Activated CD8-positive, alpha-beta T cell treated with anti-CD3 and anti-CD28 coated beads for 36 hours (primary cell): ENCODE data around the gene MTIF3. TPM values are rescaled to one million over a fixed set of nuclear protein-coding genes. Genes with fewer than 3 reads are reported as not detected.

ENCODE experiments used
- ATAC-seq: fragments of 200-7000 bp; cut with Tn5 transposase; one replicate; pipeline ENCODE4 v1.10.0; 2021; ENCODE audit warnings: mild to moderate bottlenecking, moderate library complexity
- CTCF ChIA-PET: fragments of 350-600 bp; sonication (Branson Sonifier 250); formaldehyde crosslinking; loops from one replicate; lab custom pipeline; 2021; ENCODE audit warnings: antibody characterized with exemption; lab: Charles Lee
- POLR2A ChIA-PET: fragments of 350-600 bp; sonication (Branson Sonifier 250); formaldehyde crosslinking; loops from one replicate; lab custom pipeline; 2021; ENCODE audit warnings: antibody characterized with exemption; lab: Charles Lee
- DNase-seq: peaks from one replicate; pipeline ENCODE4 v3.0.0-alpha.2; 2020
- H3K27ac Mint-ChIP-seq: one replicate; pipeline ENCODE4 v1.8.0; 2021; ENCODE audit warnings: mild to moderate bottlenecking, mixed read lengths
- H3K27me3 Mint-ChIP-seq: one replicate; pipeline ENCODE4 v1.8.0; 2021; ENCODE audit warnings: mixed read lengths
- H3K36me3 Mint-ChIP-seq: one replicate; pipeline ENCODE4 v1.8.0; 2021; ENCODE audit warnings: low read depth, mixed read lengths
- H3K4me1 Mint-ChIP-seq: one replicate; pipeline ENCODE4 v1.8.0; 2021; ENCODE audit warnings: low read depth, mixed read lengths
- H3K4me3 Mint-ChIP-seq: one replicate; pipeline ENCODE4 v1.8.0; 2021; ENCODE audit warnings: mild to moderate bottlenecking, moderate library complexity, mixed read lengths
- H3K9me3 Mint-ChIP-seq: one replicate; pipeline ENCODE4 v1.8.0; 2021; ENCODE audit warnings: mixed read lengths
- intact Hi-C: fragments of 100-400 bp; cut with micrococcal nuclease; formaldehyde crosslinking; loops from one replicate; pipeline ENCODE4 v1.10.0; 2022
- total RNA-seq, 2 experiments: library from RNA; stranded (reverse); gene quantifications; one replicate each; pipeline ENCODE4 v1.2.3, GENCODE V29; 2021
- TF ChIP-seq, protein P1 (sequence below): fragments of 200-600 bp; IDR thresholded peaks from one replicate; pipeline ENCODE4 v1.8.0; 2022; ENCODE audit warnings: antibody characterized with exemption, mild to moderate bottlenecking

Gene MTIF3
- total RNA-seq, 2 experiments from 2014 or later: 28.0 to 29.6 TPM

DNA sequence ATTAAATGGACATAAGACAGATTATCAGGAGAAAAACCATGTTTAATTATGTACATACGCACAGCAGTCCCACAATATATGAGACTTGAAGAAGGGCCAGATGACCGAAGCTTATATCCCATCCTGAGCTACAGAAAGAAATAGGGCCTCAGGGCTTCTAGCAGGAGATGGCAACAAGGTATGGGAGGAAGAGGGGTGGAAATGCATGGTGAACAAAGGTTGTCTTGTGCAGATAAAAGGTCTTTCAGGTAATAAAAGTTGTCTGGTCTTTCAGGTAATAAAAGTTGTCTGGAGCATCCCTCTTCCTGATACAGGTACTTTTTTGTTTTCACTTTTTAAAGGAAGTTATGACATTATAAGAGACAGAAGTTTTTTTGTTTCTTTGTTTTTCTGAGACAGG lies 41.4 kb downstream of the MTIF3 start:
- ATAC-seq: no peak
- Mint-ChIP-seq H3K4me3 (no peak overlapping the region), H3K27ac (no peak overlapping the region), H3K9me3 (no peaks in the 10 kb centered on the region), H3K27me3 (peaks cover 3% of the 10 kb centered on the region), H3K4me1 (peaks cover 6% of the 10 kb centered on the region), H3K36me3 (no peaks in the 10 kb centered on the region)
- ChIA-PET POLR2A (no interaction called here), CTCF (interaction anchor here (1.1 to 1.3 kb wide), 4 partner anchors 8 to 124 kb away, joined by 3 to 6 read pairs (median 4); no protein-coding TSS in a partner anchor)
- DNase-seq: no peak
- TF ChIP-seq, protein P1, sequence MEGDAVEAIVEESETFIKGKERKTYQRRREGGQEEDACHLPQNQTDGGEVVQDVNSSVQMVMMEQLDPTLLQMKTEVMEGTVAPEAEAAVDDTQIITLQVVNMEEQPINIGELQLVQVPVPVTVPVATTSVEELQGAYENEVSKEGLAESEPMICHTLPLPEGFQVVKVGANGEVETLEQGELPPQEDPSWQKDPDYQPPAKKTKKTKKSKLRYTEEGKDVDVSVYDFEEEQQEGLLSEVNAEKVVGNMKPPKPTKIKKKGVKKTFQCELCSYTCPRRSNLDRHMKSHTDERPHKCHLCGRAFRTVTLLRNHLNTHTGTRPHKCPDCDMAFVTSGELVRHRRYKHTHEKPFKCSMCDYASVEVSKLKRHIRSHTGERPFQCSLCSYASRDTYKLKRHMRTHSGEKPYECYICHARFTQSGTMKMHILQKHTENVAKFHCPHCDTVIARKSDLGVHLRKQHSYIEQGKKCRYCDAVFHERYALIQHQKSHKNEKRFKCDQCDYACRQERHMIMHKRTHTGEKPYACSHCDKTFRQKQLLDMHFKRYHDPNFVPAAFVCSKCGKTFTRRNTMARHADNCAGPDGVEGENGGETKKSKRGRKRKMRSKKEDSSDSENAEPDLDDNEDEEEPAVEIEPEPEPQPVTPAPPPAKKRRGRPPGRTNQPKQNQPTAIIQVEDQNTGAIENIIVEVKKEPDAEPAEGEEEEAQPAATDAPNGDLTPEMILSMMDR: no peak
- intact Hi-C loops: no loop called here

DNA sequence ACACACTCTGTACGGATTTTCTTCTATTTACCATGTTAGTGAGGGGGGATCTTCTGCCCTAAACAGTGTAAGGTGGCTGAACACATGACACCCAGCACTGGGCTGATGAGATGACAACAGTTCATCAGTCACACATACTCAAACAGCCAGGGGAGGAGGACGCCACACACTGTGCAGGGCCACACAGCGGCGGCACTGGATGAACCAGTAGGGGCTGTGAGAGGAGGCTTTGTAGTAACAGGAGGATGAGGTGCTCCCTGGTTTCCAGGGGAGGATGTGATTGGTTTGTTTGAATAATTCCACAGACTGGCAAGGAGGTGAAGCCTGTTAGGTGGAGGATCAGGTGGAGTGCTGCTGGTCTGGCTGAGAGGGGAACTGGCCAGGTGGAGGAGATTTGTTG lies 42.3 kb downstream of the MTIF3 start:
- no peak for ATAC-seq
- H3K36me3 Mint-ChIP-seq: no peaks in the 10 kb centered on the region
- no peaks in the 10 kb centered on the region for H3K9me3 Mint-ChIP-seq
- H3K27me3 Mint-ChIP-seq: peaks cover 3% of the 10 kb centered on the region
- DNase-seq: no peak
- no peak overlapping the region for H3K4me3 Mint-ChIP-seq
- no peak overlapping the region for H3K27ac Mint-ChIP-seq
- ChIA-PET CTCF (no interaction called here), POLR2A (no interaction called here)
- intact Hi-C loops: no loop called here
- TF ChIP-seq, protein P1: no peak
- peaks cover 6% of the 10 kb centered on the region for H3K4me1 Mint-ChIP-seq

DNA sequence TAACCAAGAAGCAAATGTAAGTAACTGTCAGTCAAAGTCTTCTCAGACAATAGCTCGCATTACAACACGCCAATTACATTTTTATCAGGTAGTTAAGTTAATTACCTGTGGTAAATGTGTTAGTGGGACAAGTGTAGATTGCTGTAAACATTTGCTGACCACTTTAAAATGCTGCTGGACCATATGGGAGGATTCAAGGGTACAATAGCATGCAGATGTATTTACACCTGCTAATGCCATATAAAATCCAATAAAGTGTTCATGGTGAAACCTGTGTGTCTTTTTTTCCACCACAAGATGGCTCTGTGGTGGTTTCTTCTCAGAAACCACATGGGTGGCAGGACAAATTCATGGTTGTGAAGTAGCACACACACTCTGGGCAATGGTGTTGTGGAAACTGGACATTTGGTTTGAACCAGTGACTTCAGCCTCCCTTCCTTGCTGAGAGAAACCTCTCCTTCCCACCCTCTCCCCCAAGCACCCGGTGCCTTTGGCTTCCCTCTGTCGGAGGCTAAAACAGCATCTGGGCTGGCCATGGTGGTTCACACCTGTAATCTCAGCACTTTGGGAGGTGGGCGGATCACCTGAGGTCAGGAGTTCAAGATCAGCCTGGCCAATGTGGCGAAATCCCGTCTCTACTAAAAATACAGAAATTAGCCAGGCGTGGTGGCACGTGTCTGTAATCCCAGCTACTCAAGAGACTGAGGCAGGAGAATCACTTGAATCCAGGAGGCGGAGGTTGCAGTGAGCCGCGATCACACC lies 44.0 kb downstream of the MTIF3 start:
- Mint-ChIP-seq H3K9me3 (no peaks in the 10 kb centered on the region), H3K27me3 (peaks cover 3% of the 10 kb centered on the region), H3K4me1 (peaks cover 6% of the 10 kb centered on the region), H3K27ac (no peak overlapping the region), H3K4me3 (no peak overlapping the region), H3K36me3 (no peaks in the 10 kb centered on the region)
- intact Hi-C loops: no loop called here
- DNase-seq (peak; percentile 44), ATAC-seq (peak; percentile 74)
- POLR2A ChIA-PET: no interaction called here
- CTCF ChIA-PET: interaction anchor here (0.8 to 1.8 kb wide), 5 partner anchors 20 to 420 kb away, joined by 3 to 13 read pairs (median 3); no protein-coding TSS in a partner anchor
- TF ChIP-seq, protein P1: peak; percentile 49

DNA sequence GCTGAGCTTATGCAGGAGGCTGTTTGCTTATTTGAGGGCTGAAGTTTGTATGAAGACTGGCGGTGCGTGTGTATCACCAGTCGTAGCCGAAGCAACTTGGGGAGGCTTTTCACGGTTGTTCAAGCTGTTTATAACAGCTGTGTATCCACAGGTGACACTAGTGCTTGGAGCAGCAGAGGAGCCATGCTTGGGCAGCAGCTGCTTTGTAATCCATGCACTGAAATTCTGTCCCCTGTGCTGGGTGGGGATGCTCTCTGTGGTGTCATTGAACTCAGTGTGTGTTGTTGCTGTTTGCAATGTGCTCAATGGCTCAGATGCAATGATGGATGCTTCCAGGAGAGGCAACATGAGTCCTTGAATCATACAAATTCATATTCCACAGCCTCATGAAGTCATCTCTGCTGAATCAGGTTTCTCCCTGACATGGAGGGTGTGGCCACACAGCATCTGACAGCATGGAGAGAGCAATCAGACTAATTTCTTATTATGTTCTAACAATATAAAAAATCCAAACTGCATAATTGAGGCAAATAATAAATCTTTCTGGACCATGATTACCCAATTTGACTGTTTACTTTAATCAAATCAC lies 44.7 kb downstream of the MTIF3 start:
- no peaks in the 10 kb centered on the region for H3K9me3 Mint-ChIP-seq
- peak; percentile 42 for ATAC-seq
- ChIA-PET CTCF (interaction anchor here (0.8 to 1.8 kb wide), 6 partner anchors 20 to 421 kb away, joined by 3 to 13 read pairs (median 4); no protein-coding TSS in a partner anchor), POLR2A (no interaction called here)
- no peaks in the 10 kb centered on the region for H3K36me3 Mint-ChIP-seq
- no peak overlapping the region for H3K4me3 Mint-ChIP-seq
- H3K27me3 Mint-ChIP-seq: peaks cover 3% of the 10 kb centered on the region
- intact Hi-C loops: no loop called here
- DNase-seq: no peak
- H3K4me1 Mint-ChIP-seq: peaks cover 6% of the 10 kb centered on the region
- TF ChIP-seq, protein P1: no peak
- no peak overlapping the region for H3K27ac Mint-ChIP-seq

DNA sequence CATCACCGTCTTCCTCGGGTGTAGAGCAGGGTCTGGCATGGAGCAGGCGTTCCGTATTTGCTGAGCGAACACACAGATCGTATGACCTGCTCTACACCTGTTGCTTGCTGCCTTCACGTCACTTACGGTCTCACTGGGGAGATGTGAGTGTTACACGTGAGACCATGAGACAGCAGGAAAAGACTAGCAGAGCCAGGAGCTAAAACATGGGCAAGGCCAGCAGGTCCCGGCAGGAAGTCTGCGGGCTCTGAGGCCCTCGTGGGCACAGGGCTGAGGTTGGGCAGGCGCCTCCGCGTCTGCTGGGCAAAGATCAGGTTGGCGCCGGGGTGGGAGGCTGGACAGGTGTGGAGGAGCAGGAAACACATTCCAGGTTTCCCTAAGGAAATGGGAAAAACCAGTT lies 45.7 kb downstream of the MTIF3 start:
- ATAC-seq (no peak), DNase-seq (no peak)
- Mint-ChIP-seq H3K36me3 (no peaks in the 10 kb centered on the region), H3K9me3 (no peaks in the 10 kb centered on the region), H3K4me1 (peaks cover 6% of the 10 kb centered on the region), H3K27me3 (peaks cover 3% of the 10 kb centered on the region), H3K27ac (no peak overlapping the region), H3K4me3 (no peak overlapping the region)
- ChIA-PET CTCF (interaction anchor here (0.8 to 1.8 kb wide), 3 partner anchors 52 to 422 kb away, joined by 3 to 13 read pairs (median 4); no protein-coding TSS in a partner anchor), POLR2A (no interaction called here)
- TF ChIP-seq, protein P1: no peak
- intact Hi-C loops: no loop called here
